ENCODE measurements around the gene MDM2. TPM values are rescaled to one million over a fixed set of nuclear protein-coding genes. Genes with fewer than 3 reads are reported as not detected.

Gene MDM2
- total RNA-seq = 37.6 TPM
- long read RNA-seq, full-length matches to known transcripts = 4 of 7 reads
- long read RNA-seq, partial matches to known transcripts = 1 of 7 reads
- long read RNA-seq, other reads (novel, unspliced or antisense) = 2 of 7 reads

GRCh38 chr12:68807576-68808387 is at the start of gene MDM2:
Gene MDM2, plus strand, starts transcription at chr12:68808177. Its CDS starts 301 bp downstream, at chr12:68808478.
- ATAC-seq (peak; percentile 98), DNase-seq (peak; percentile 98)
- intact Hi-C loops (cut with micrococcal nuclease) = no loop called here

- intact Hi-C loops (cut with micrococcal nuclease) = no loop called here
- no peak for ATAC-seq
- DNase-seq = no peak
Observed at GRCh38 chr12:68759852-68760251, 48.1 kb upstream of the MDM2 start.

- intact Hi-C loops (cut with micrococcal nuclease) = no loop called here
- DNase-seq = no peak
- ATAC-seq = no peak
Observed at GRCh38 chr12:68760806-68761441, 47.1 kb upstream of the MDM2 start.

GRCh38 chr12:68761442-68761812 is 46.5 kb upstream of the MDM2 start:
- DNase-seq (no peak), ATAC-seq (no peak)
- intact Hi-C loops (cut with micrococcal nuclease) = no loop called here

GRCh38 chr12:68761901-68762630 is 45.9 kb upstream of the MDM2 start:
- ATAC-seq (no peak), DNase-seq (no peak)
- intact Hi-C loops (cut with micrococcal nuclease) = no loop called here

DNA sequence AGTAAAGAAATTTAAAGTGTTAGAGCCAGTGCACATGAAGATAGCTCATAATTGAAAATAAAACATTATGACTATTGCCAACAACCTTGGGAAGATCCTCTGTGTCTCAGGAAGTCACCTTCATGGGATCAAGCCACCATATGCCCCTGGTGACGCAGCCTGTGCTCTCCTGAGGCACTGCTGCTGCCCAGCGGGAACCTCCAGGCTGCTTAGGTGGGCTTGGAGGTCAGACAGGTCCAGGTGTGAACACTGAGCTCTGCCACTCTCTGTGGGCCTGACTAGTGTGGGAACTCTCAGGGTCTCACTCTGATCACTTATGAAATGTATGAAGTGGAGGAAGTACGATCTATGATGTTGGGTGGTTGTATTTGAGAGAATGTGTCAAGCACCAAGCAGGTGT is 45.3 kb upstream of the MDM2 start:
- no peak for DNase-seq
- no peak for ATAC-seq
- intact Hi-C loops (cut with micrococcal nuclease) = no loop called here

DNA sequence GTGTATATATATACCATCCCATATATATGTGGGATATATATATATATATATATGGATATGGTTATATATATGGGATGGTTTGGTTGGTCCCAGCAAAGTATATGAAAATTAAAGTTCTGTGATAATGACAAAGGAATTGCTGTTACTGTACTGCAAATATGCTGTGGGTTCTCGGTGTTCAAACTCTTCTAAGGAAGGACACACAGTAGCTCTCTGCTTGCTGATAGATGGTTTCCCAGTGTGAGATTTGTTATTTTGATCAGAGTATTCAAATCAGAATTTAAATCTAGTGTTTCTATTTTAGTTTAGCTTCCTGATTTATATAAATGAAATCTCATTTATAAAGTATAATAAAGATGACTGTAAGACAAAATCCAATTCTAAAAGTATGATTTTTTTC is 42.3 kb upstream of the MDM2 start:
- intact Hi-C loops (cut with micrococcal nuclease) = no loop called here
- ATAC-seq (no peak), DNase-seq (no peak)

- no peak for DNase-seq
- ATAC-seq = no peak
- intact Hi-C loops (cut with micrococcal nuclease) = no loop called here
Observed at GRCh38 chr12:68766646-68767045, 41.3 kb upstream of the MDM2 start.

GRCh38 chr12:68767191-68767590 is 40.8 kb upstream of the MDM2 start:
- ATAC-seq (no peak), DNase-seq (no peak)
- intact Hi-C loops (cut with micrococcal nuclease) = no loop called here

DNA sequence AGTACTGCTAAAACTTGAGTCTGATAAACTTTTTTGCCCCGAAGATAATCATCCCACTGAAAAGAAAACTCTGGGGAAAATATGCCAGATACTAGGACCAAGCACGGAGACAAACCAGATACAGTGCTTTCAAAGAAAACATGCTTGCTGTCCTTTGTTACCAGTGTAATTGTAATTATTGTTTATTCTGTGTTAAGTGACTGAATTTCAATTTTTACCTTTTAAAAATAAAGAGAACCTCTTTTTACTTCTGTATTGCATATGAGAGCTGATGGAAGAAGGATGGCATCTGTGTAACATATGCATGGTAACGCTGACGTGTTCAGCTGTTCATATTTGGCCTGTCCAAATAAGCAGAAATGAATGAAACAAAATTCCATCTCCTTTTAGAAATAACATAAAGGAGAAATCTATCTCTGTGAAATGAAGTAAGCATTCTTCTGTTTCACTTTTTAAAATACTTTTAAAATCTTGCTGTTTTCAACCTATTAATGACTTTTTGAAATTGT is 39.5 kb upstream of the MDM2 start:
- intact Hi-C loops (cut with micrococcal nuclease) = no loop called here
- ATAC-seq = no peak
- DNase-seq = no peak

GRCh38 chr12:68769941-68770340 is 38.0 kb upstream of the MDM2 start:
- DNase-seq = no peak
- no peak for ATAC-seq
- intact Hi-C loops (cut with micrococcal nuclease) = no loop called here

DNA sequence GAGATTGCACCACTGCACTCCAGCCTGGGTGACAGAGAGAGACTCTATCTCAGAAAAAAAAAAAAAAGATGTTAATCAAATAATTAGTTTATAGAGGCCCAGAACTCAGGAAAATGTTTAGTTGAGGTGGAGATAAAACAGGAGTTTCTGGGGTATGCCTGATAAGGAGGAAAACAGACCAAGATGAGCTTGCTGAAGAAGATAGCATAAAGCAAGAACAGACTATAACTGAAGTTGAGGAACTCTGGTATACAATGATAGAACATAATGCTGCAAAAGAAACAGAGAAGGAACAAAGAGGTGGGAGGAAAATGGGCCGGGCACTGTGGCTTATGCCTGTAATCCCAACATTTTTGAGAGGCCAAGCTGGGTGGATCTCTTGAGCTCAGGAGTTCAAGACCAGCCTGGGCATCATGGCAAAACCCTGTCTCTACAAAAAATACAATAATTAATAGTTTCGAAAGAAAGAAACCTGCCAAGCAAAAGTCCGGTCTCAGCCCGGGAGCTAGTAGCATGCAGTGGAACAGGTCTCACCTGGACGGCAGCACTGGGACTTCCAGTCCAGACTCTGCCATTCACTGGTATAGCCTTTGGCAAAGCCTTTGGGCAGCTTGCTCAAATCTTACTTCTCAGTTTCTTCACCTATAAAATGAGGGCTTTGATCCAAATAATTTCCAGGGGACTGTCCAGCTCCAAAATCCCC is 36.6 kb upstream of the MDM2 start:
- no peak for ATAC-seq
- intact Hi-C loops (cut with micrococcal nuclease) = no loop called here
- no peak for DNase-seq

DNA sequence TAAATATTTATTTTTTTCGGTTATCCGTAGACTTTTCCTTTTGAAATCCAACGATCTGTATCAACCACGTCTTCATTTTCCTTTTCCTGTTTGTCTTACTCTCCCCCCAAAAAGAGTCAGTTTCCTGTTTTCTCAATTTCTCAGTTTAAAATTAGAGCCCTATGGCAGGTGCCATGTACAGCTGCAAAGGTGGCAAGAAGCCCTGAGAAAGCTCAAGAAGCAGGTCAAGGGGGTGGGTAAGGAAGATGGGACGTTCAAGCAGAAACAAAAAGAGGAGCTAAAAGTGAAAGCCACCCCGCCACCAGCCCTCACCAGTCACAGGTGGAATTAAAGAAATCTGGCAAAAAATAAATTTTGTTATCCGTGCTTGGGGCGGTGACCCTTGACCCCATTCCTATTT is 35.3 kb upstream of the MDM2 start:
- no peak for ATAC-seq
- no peak for DNase-seq
- intact Hi-C loops (cut with micrococcal nuclease) = no loop called here

DNA sequence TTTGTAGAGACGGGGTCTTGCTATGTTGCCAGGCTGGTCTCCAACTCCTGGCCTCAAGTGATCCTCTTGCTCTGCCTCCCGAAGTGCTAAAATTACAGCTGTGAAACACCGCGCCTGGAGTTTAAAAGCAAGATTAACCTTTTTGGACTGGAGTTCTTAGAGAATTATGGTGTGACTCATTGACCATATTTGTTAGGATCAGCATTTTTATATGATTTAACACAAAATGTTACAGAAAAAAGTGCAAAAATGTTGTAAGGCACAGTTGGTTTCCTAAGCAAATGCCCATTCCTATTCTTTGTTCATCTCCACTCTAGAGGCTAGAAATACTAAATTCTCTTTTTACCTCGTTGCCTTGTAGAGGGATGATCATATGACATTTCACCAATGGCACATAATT is 34.4 kb upstream of the MDM2 start:
- ATAC-seq (no peak), DNase-seq (no peak)
- intact Hi-C loops (cut with micrococcal nuclease) = no loop called here

DNA sequence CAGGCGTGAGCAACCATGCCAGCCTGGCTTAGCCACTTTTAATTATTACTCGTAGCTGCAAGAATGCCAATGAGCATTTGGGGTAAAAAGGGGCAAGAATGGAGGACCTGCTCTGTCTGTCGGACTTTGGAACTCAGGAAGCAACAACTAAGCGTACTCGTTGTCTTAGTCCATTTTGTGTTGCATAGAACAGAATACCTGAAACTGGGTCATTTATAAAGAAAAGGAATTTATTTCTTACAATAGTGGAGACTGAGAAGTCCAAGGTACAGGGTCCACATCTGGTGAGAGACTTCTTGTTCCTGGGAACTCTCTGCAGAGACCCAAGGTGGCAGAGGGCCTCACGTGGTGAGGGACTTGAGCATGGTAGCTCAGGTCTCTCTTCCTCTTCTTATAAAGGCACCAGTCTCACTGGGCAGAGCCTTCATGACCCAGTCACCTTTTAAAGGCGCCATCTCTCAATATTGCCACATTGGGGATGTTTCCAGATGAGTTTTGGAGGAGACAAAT is 32.8 kb upstream of the MDM2 start:
- no peak for ATAC-seq
- intact Hi-C loops (cut with micrococcal nuclease) = no loop called here
- DNase-seq = no peak

DNA sequence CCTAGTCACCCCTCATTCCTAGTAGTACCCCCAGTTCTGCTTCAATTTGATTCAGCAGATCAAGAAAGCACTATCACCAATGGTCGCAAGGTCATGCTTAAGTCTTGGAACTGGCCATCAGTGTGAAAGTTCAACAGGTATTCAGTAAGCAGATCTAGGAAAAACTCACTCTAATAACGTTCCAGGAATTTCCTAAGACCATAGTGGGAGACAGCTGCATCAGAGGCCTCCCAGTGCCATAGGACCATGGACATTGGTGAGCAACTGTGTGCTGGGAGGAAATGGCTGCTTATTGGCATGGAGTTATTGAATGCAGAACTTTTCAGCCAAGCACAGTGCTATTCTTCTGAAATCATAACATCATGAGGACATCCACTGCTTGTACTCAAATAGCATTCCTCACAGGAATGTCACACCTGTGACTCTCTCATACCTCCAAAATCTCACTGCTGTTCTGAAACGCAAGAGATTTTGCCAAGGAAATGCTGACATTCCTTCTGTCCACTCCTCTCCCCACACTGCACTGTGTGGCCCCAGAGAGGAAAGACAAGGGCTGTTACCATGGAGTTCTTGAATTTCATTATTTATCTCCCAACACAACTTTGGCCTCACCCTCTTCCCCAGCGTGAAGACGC is 30.9 kb upstream of the MDM2 start:
- no peak for DNase-seq
- ATAC-seq = no peak
- intact Hi-C loops (cut with micrococcal nuclease) = no loop called here

DNA sequence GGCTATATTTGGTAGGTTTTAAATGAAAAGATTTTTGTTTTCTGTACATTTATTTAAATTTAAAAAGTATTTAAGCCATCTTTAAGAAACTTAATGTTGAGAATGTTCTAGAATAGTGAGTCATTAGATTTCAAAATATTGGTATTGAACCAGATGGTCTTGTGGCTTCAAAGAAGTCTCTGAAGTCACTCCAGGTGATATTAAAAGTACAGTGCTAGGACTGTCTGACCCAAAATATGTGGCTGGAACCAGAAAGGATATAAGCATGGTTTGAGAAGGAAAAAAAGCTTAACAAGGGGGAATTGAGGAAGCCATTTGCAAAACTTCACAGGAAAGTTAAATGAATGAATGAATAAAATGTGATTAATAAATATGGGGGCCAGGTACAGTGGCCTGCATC is 28.7 kb upstream of the MDM2 start:
- DNase-seq = no peak
- intact Hi-C loops (cut with micrococcal nuclease) = no loop called here
- no peak for ATAC-seq

- intact Hi-C loops (cut with micrococcal nuclease) = no loop called here
- no peak for DNase-seq
- no peak for ATAC-seq
Observed at GRCh38 chr12:68780731-68781130, 27.2 kb upstream of the MDM2 start.

GRCh38 chr12:68781728-68782127 is 26.2 kb upstream of the MDM2 start:
- ATAC-seq = no peak
- intact Hi-C loops (cut with micrococcal nuclease) = no loop called here
- DNase-seq = no peak

All from left ventricle myocardium superior (tissue), 1 donor.